Measurements from ENCODE around the gene TTC13.

Gene TTC13

DNA sequence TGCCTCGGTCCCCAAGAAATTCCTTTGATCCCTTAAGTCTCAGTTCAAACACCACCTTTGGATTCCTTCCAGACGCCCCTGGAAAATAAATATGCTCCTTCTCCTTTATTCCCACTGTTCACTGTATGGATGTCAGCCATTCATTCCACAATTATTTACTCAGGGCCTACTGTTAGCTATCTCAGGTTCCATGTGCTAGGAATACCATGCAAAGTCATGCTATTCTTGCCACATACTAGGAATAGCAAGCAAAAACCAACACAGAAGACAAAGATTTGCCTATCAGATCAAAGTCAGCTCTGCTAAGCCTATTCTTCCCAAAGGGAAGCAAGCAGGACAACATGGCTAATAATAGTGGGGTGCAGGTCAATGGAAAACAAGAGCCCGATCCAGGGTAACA, 29.8 kb downstream of the TTC13 start:
- DNase-seq, result no peak

DNA sequence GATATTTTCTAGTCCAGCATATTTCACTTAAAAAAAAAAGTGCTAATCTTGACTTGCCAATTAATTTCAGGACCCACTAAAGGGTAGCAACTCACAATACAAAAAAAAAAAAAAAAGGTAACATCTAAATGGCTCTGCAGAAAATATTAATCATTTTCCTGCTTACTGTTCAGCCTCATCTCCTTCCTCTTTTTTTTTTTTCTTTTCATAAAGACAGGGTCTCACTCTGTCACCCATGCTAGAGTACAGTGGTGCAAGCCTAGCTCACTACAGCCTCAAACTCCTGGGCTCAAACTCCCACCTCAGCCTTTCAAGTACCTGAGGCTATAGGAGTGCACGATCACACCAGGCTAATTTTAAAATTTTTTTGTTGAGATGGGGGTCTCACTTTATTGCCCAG, 30.4 kb downstream of the TTC13 start:
- no peak for DNase-seq

DNA sequence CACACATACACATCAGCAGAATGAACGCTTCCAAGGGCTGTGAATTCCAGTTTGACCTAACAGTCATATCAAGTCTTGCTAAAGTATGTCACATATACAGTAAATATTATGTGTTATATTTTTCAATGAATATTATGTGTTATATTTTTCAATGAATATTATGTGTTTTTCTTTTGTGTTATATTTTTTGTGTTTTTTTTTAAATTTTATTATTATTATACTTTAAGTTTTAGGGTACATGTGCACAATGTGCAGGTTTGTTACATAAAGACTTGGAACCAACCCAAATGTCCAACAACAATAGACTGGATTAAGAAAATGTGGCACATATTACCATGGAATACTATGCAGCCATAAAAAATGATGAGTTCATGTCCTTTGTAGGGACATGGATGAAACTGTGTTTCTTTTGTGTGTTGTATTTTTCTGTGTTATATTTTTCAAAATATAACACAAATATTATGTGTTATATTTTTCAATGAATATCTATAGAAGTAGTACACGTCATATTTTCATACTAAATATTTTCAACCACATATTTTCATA, 35.5 kb downstream of the TTC13 start:
- no peak for DNase-seq

DNA sequence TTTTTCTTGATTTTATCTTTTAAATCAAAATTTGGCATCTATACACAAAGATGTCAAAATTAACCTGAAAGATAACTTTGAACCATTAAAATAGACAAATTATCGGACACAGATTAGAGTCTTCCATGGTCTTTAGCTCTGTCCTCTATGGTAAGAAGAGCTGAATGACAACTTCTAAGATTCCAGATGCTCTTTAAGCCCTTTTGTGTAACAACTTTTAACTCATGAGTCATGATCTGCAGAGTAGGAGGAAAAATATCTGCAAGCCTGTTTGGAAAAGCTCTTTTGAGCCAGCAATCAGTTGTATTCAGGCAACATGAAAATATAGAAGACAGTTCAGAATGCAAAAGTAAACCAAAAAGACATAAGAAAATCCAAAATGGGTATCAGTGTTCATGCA, 37.8 kb downstream of the TTC13 start:
- DNase-seq, result no peak

DNA sequence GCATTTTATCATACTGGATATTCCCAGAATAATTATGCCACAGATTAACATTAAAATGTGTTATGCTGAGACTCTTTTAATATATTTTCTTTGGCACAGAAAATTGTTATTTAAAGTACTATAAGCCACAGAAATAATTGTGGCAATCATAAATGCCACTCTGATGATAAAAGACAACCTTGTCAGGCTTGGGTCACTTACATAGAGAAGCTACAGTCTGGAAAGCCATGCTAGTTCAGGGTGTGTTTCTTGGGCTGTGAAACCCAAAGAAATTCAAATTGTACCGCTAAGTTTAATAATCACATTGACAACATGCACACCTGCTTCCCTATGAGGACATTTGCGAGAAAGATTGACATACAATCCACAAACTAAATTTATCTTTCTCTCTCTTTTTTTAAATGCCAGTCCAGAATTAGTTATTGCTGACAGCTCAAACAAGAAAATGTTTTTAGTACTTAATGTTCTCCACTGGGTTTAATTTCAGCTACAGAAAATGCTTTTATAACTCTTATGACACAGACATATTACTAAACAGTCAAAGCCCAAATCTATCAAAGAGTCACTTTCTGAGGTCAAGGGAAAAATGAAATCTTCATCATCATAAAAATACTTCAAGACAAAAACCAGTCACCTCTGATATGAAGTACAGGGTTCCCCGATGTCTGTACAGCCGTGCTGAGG, 38.7 kb downstream of the TTC13 start:
- DNase-seq, result no peak

DNA sequence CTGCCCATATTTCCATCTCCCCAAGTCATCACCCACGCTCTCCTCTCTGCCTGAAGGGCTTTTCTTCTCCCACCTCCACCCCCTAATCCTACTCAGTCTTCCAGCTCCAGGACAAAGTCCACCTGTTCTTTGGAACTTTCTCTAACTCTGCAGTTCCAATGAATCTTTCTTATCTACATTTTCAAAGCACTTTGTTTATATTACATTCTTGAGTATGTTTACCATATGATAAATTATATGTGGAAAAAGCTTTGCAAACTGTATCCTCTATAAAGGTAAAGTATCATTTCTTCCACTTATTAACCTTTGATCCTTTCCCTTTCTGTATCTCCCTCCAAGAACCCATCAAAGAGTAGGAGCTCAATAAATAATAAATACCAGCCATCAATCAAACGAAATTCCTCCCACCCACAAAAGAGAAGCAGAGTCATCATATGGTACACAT, 39.7 kb downstream of the TTC13 start:
- no peak for DNase-seq

DNA sequence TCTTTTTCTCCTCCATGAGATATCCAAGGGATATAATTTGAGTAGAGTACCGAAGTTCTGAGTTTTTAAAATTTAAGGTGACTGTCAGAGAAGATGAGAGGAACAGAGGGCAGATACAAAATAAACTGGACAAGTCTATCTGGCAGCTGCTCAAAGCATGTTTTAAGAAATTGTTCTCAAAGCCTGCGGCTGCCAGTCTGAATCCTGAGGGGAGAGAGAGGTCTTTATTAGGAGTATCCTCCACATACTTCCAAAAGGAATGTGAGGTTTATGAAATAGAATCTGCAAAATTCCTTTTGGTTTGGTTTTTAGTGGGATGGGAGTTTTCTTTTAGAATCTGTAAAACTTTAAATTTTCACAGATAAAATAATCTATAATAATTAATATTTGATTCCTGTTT, 41.3 kb downstream of the TTC13 start:
- DNase-seq, result no peak

DNA sequence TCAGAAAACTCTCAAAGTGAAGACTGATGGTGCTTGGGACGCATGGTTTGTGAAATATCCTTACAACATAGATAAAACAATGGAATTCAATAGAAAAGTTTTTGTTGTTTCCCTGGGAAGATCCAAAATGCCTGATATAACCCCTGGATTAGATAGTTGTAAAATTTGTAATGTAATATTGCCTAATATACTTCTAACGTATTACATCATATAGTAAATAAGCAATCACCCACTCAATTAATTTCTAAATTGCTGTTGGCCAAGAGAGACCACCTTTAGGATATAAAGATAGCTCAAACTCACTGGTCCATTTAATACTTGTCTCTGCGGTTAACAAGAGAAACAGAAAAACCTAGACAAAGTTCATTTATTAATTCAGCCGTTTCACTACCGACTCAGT, 42.2 kb downstream of the TTC13 start:
- DNase-seq, result no peak

DNA sequence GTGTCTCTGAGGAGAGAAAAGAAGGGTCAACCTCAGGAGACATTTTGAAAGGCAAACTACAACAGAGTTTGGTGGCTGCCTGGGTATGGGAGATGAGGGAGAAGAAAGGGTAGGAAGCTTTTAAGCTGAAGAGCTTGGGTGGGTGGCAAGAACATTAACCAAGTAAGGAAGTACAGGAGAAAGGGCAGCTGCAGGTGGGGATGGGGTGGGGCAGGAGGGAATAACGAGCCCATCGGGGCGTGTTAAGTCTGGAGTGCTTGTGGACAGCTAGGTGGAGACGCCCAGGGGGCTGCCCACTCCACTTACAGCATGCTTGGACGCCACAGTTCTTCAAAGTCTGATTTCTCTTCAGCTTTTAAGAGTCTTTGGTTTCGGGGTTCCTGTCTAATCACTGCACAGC, 42.8 kb downstream of the TTC13 start:
- DNase-seq, result no peak

DNA sequence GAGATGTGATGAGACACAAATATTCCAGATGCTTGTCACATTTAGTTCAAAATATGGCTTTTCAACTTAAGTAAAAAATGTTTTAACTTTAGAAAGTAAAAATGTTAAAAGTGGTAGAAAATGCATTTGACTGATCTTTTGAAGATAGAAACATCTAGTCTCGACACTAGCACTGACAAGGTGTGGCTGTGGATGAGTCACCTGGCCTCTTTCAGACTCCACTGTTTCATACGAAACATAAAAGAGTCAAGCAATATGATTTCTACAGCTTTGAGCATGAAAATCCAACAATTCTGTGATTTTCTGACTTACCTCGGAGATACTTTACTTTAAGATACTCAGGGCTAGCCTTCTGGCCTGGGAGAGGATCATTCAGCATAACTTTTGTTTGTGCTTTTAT, 47.7 kb downstream of the TTC13 start:
- DNase-seq, result no peak

DNA sequence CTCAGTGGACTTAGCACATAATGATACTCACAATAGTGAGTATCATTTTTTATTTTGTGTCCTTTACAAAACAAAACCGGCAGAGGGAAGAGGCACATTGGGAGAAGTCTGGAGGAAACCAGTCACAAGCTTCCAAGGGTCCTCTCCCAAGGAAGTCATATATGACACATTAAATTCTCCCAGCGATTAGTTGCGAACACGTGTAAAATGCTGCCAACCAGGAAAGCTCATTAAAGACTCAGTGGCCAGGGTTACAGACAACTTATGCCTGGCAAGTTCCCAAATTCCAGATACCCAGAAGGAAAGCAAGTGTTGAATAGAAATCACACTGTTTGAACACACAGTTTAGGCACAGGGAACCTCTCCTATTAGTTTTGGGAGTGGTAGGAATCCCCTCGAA, 52.5 kb downstream of the TTC13 start:
- DNase-seq, result no peak

DNA sequence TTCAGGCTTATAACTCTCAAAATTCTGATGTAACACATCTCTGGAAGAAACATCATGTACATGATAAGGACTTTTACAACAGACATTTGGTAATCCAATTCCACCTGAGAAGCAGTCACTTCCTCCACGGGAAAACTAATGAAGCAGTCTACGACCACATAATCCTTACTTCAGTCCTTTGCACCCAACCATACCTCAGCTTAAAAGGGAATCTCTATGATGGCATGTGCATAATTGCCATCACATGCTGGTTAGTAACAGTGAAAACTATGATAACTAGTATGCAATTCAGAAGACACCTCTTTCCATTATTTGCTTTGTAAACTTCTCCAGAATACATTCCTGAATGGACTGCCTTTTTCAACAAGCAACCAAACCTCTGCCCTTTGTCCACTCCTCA, 53.1 kb downstream of the TTC13 start:
- DNase-seq, result no peak

DNA sequence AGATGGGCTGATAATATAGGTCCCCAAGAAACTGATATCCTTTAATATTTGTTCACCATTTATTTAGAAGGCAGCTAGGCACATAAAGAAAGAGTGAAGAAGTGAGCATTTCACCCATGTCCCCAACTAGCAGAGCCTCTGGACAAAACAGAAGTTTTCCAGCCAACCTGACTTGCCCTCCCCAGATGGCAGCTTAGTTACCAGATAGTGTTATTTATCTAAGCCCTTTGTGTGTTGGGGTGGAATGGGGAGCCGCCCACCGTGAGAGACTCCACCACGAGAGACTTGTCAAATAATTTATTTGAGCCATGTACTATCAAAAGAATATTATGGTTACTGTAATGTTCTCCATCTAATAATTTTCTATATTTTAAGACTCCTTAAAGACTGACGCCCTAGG, 55.5 kb downstream of the TTC13 start:
- DNase-seq, result peak; percentile 92

DNA sequence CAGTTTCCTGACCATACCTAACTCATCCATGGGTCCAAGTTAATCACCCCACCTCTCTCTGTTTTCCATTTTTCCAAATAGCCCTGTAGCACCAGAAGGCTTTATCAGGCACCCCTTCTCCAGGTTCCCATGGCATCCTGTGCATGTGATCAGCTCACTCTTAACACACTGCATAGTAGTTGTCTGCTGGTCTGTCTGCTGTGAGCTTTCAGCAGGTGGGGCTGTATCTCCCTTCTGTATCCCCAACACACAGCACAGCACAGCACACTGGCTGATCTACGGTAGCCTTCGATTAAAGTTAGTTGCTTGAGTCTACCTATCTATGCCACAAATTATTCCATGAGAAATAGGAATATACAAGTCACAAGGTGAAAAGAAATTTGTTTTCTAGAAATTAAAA, 56.0 kb downstream of the TTC13 start:
- DNase-seq, result peak; percentile 76

DNA sequence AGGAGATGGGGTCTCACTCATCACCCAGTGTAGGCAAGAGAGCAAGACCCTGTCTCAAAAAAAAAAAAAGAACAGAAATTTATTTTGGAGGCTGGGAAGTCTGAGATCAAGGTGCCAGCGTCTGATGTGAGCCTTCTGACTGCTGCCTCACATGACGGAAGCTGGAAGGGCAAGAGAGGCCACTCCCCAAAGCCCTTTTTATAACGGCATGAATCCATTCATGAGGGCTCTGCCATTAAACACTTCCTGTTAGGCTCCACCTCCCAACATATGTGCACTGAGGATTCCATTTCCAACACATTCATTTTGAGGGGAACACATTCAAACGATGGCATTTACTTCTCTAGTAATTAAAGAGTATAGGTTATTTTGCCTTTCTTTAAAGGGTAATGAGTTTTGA, 59.5 kb downstream of the TTC13 start:
- DNase-seq, result peak; percentile 39

DNA sequence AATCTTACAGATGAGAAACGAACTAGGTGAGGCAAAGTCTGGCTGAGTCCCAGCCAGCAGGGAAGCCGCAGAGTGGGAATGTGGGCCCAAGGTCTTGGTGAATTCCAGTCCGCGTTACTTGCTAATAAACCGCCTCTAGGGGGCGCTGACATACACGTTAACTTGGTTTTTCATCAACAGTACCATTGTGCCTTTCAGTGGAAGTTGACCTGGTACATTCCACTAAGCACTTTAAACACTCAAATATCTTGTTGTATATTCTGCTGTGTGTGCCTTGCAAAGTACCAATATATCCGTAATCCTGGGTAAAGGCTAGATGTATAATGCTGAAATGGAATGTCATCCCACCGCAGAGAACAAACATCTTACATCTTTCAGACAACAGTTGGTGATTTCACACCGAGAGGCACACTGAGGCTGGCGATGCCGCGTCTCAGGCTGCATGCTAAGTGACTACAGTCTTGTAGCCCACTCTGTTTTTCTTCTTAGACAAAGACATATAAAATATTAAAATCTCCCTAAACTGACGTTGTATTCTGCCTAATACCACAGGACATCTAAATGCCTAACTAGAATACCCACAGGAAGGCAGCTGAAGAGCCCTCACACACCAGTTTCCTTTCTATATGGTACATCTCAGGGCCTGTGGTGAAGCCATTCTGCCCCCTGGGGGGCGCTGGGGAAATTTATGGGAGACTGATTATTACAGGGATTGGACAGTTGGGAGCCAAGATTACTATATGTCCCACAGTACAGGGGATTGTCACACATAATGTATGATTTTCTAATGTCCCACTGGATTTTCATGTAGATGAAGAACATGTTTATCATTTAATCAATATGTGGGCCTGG, 61.2 kb downstream of the TTC13 start:
- DNase-seq, result peak; percentile 93

DNA sequence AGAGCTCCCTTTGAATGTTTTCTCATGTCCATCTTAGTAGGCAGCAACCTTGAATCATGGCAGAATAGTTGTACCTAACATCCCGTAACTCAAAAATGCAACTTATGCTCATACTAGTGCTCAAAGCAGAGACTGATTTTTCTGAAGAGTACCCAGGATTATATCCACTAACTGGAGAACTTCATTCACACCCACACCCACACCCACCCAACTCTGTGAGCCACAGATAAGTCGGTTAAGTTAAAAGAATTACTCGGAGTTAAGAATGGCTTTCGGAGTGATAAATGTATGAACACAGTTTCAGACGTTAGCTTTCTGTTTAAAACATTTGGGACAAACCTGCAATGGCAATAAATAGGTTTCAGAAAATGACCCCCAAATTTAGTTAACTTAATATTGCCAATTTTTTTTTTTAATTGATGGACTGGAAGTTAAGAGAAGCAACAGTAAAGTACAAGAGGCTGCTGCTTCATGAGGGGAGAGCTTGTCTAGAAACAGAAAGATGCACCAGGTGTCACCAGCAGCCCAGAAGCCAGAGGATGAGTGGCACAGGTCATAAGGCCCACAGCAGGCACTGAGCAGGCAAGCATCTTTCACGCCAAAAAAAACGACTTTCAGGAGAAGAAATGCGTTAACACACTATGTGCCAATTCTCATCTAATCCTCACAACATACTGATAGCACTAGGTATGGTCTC, 61.9 kb downstream of the TTC13 start:
- peak; percentile 91 for DNase-seq

DNA sequence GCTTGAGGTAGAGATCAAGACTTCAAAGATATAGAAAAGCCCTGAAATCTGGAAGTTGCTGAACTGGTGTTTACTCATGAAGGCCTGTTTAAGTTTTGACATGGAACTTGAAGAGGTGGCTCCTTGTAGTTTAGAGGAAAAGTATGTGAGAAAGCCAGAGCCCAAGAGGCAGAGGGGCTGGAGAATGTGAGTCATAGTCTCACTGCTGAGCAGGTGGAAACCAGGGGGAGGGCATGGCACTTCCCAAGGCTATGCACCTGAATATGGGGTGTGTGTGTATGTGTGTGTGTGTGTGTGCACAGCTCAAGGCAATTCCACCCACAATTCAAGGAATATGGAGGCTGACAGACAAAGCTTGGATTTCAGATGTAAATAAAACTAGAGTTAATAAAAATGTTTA, 63.6 kb downstream of the TTC13 start:
- no peak for DNase-seq

DNA sequence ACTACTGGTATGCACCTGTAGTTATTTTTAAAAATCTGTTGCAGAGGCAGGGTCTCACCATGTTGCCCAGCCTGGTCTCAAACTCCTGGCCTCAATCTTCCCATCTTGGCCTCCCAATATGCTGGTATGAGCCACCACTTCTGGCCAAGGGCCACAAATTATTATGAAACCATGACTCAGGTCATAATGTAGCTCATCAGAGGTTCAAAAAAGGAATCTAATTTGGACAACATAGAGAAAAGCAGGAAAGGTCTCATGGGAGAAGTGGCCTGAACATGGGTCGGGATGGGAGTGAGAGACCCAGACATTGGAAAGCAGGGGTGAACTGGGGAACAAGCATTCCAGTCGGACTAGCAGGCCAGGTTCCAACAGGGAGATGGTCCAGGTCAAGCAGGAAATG, 65.2 kb downstream of the TTC13 start:
- DNase-seq, result no peak

DNA sequence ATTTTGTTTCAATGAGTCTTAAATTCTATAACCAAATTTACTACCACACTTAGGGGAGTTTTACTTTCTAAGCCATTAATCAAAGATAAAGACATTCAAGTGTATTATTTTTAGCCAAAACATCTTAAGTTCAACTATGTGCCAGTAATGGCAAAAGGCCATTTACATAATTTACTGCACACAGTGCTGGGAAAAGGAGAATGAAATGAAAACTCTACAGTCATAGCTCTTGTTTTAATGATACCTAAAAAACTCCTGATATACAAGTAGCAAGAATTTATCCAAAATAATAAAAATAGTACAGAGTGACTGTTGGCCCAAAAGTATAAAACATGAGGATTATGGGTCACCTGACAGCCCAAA, 67.9 kb downstream of the TTC13 start:
- DNase-seq, result no peak

DNA sequence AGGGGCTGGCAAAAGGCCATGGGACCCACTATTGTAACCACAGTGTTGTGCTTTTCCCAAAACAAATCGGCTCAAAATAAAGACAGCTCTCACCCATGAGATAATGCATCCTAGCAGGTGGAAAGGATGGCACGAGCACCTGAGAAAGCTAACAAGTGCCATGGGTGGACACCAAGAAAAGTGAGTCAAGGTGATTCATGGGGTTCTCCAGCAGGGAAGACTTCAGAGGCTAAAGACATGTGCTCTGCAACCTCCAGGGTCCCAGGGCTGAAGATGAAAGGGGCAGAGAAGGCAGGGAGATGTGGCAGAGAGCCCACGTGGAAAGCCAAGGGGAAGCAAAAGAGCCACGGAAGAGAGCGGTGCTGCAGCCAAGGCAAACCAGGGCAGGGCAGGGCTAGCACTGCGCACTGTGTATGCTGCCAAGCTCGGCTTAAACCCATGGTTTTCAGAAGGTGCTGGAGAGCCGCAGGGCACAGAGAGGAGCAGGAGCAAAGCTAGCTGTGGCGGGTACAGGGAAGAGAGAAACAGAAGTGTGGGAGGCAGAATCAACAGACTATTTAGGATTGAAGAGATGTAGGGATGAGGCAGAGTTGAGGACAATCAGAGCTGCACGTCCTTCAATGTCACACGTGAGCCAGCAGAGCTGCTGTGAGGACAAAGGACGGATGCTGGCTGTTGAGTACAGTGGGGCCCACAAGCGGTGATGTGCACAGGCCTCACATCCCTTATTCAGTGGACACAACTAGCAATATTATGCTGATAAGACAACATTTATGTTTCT, 68.5 kb downstream of the TTC13 start:
- no peak for DNase-seq

DNA sequence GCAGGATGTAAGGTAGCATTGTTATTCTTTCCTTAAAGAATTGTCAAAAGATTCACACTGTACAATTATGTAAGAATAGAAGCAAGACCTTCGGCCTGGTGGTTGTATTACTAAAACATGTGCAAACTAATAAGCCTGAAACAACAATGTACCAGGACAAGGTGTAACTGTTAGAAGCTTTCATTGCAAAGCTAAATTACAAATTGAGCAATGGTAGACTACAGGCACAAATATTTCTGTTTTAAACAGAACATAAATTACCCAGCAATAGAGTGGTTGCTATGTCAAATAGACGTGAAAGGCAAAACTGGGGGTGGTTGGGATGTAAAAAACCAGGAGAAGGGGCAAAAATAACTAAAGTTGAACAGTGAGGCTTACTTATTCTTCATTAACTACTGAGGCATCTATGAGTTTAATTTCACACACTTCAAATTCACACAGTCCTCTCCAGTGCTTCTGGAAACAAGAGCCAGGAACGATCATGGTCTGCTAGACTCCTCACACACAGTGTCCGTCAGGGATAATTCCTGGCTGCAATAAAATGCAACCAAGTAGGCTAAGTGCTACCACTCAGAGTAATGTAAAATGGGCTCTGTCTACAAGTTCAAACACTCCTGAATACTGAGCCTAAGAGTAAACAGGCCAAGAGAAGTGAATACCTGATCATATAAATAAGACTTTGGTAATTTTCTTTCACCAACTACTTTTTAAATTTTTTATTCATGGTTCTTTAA, 71.0 kb downstream of the TTC13 start:
- no peak for DNase-seq

Measured in hematopoietic multipotent progenitor cell treated with erythropoietin and hydrocortisone succinate and interleukin-3 and kit ligand, for 8 days (in vitro differentiated cells).